Activated naive CD8-positive, alpha-beta T cell (primary cell): Measurements from ENCODE around the gene ECE1.

Source experiments
- H3K27ac Mint-ChIP-seq: one replicate; pipeline ENCODE4 v1.8.0; 2021; ENCODE audit warnings: mixed read lengths
- H3K27me3 Mint-ChIP-seq: one replicate; pipeline ENCODE4 v1.8.0; 2021; ENCODE audit warnings: mixed read lengths
- H3K36me3 Mint-ChIP-seq: one replicate; pipeline ENCODE4 v1.8.0; 2021; ENCODE audit warnings: mixed read lengths
- H3K4me1 Mint-ChIP-seq: one replicate; pipeline ENCODE4 v1.8.0; 2021; ENCODE audit warnings: low read depth, mixed read lengths
- H3K4me3 Mint-ChIP-seq: one replicate; pipeline ENCODE4 v1.8.0; 2021; ENCODE audit warnings: mild to moderate bottlenecking, mixed read lengths
- H3K9me3 Mint-ChIP-seq: one replicate; pipeline ENCODE4 v1.8.0; 2021; ENCODE audit warnings: low read depth, mixed read lengths

The ECE1 gene

DNA sequence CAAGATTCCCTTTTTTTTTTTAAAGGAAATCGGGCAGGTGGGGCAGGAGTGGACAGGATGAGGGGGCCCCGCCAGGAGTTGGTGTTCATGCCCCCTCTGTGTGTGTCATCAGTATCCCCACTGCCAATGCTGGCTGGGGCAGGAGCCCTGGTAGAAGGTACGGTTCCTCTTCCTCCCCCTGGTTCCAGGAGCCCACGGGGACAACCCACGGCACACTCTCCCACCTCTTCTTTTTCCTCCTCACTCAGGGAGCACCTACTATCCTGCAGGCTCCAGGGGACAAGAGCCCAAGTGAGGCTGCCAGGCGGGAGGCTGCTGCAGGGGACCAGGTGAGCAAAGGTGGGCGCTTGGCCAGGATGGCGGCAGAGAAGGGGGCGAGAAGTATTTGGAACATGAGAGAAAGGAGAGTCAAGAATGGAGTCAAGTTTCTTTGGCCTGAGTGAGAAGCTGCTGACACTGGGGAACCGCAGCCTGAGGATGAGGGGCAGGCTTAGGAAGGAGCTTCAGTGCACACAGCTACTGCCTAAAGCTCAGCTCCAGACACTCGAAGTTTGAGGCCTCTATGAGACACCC is 26.5 kb downstream of the ECE1 start:
- H3K27ac Mint-ChIP-seq, result no peak overlapping the region
- no peaks in the 10 kb centered on the region for H3K27me3 Mint-ChIP-seq
- no peak overlapping the region for H3K4me3 Mint-ChIP-seq
- H3K9me3 Mint-ChIP-seq, result no peaks in the 10 kb centered on the region
- H3K36me3 Mint-ChIP-seq, result peaks cover 4% of the 10 kb centered on the region
- peaks cover 32% of the 10 kb centered on the region for H3K4me1 Mint-ChIP-seq

DNA sequence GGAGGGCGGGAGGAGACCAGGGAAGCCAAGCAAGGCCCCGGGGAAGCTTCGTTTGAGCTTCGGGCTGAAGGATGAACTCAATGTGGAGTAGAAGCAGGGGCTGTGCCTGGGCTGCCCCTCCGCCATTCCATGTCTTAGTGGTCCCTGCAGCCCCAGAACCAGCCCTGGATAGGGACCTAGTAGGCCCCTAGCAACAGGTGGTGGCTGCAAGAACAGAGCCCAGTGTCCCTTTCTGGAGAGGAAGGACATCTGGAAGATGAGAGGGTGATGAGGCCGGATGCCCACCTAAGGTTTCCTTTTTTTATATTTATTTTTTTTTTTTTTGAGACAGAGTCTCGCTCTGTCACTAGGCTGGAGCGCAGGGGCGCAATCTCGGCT is 27.2 kb downstream of the ECE1 start:
- peaks cover 4% of the 10 kb centered on the region for H3K36me3 Mint-ChIP-seq

DNA sequence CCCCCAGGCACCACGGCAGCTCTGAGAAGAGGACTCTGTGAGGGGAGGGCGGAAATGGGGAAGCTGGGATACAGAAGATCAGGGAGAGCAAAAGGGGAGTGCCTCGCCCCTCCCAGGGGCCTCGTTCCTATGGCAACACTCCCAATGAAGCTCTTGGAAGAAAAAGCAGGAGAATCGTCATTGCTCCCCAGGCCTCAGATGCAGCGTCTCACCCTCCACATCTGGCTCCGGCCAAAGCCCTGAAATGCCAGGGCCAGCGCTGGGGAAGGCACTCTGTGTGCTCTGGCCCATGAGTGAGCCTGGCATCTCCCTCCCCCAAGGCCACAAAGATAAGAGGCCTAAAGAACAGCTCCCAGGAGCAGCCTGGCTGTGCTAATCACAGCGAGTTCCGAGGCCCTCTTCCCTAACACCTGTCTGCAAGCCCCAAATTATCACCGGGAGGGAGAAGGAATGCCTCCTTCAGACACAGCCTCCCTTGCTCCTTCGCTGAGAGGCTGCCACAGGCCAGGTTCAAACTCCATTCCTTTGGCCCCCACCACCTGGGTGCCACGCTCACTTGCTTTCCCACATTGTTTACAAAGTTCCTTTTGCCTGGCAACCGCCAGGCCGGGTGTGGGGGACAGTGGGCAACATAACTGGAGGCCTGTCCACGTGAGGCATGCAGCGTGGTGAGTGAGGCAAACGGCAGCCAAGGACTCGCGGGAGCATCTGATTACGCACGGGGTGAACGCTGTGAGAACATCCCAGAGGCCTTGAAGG is 27.8 kb downstream of the ECE1 start:
- Mint-ChIP-seq H3K27ac (peak overlapping the region; percentile 81), H3K4me3 (no peak overlapping the region), H3K9me3 (no peaks in the 10 kb centered on the region), H3K27me3 (no peaks in the 10 kb centered on the region), H3K36me3 (peaks cover 4% of the 10 kb centered on the region), H3K4me1 (peaks cover 43% of the 10 kb centered on the region)

More for the DNA sequence above, 27.2 kb downstream of the ECE1 start:
- H3K4me3 Mint-ChIP-seq, result no peak overlapping the region
- H3K4me1 Mint-ChIP-seq, result peaks cover 39% of the 10 kb centered on the region
- no peaks in the 10 kb centered on the region for H3K9me3 Mint-ChIP-seq
- no peak overlapping the region for H3K27ac Mint-ChIP-seq
- no peaks in the 10 kb centered on the region for H3K27me3 Mint-ChIP-seq

DNA sequence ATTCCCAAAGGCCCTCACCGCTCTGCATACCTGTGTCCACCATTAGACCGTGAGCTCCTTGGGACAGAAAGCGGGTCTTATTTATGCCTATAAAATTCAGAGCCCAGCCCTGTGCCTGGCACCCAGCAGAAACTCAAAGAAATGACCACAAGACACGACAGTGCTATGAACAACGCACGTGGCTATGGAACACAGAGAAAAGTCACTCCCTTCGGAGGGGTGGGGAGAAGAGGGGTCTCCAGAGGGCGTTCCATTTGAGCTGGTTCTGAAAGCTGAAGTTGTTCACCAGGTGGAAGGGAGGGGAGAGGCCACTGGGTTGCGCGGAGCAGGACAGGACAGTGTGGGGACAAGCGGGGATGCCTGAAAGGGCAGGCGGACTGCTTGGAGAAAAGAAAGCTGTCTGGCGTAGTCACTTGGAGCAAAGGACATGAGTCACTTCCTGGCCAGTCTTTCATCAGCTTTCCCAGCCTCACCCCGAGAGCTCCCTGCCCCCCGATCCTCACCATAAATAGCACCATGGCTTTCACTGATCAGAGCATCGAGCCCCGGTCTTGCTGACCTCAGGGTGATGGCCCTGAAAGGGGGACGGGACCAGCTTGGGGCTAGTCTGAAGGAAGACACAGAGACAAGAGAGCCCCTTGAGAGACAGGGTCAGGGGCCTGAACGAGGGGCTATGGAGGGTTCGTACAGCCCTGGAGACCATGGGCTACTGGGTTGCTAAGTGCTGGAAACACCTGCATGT is 28.5 kb downstream of the ECE1 start:
- Mint-ChIP-seq H3K27ac (peak overlapping the region; percentile 81), H3K4me3 (peak overlapping the region; percentile 6), H3K9me3 (no peaks in the 10 kb centered on the region), H3K27me3 (no peaks in the 10 kb centered on the region), H3K4me1 (peaks cover 46% of the 10 kb centered on the region), H3K36me3 (peaks cover 4% of the 10 kb centered on the region)

DNA sequence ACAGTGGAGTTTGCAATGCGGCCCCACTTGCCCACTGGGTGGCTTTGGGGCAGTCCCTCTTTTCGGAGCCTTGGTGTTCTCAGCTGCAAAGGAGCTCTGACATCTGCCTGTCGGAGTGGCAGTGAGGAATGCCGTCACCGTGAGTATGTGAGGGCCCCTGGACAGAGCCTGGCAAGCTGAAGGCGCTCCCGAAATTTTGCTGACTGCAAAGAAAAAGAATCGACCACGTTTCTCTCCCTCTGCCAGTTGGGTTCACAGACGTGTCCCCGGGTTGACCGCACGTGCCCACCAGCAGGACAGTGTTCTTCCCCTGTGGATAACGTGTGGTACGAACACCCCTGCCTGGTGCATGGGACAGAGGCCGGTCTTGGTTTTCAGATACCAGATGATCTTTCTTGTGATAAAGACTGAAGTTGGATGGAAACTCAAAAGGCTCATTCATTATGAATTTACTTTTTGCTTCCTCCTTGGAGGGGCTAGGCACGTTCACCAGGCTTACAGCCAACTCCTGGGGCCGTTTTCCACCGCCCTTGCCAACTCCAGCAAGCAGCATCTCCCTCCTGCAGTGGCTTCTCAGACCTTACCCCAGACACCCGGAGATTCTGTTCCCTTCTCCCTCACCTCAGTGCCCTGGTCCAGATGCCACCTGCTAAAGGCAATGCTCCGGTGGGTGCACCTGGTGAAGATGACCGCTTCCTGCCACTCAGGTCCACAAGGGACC is 29.7 kb downstream of the ECE1 start:
- Mint-ChIP-seq H3K4me1 (peaks cover 47% of the 10 kb centered on the region), H3K27me3 (no peaks in the 10 kb centered on the region), H3K36me3 (peaks cover 6% of the 10 kb centered on the region), H3K9me3 (no peaks in the 10 kb centered on the region), H3K4me3 (no peak overlapping the region), H3K27ac (peak overlapping the region; percentile 81)

DNA sequence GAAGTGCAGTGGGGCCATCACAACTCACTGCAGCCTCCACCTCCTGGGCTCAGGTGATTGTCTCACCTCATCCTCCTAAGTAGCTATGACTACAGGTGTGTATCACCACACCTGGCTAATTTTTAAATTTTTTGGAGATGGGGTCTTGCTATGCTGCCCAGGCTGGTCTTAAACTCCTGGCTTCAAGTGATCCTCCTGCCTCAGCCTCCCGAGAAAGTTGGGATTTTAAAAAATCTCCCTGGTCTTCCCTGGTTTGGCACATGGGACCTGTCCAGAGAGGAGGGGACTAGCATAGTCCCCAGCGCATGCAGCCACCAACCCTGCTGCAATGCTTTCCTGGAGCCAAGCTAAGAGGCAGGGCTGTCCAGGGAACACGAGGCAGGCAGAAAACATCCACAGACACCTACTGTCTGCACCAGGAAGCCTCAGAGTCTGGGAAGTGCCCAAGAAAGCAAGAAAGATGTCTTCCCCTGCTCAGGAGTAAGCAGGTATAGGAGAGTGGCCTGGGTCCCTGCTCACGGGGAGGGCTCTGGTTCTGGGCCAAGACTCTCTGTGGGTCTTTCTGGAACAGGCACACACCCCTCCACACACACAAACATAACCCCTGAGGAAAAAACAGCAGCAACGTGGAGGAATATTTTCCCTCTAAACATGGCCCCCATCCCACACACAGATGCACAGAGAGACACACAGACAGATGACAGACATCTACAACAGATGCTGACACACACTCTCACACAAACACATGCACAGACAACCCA is 30.8 kb downstream of the ECE1 start:
- Mint-ChIP-seq H3K27ac (peak overlapping the region; percentile 30), H3K4me1 (peaks cover 50% of the 10 kb centered on the region), H3K36me3 (peaks cover 9% of the 10 kb centered on the region), H3K4me3 (no peak overlapping the region), H3K9me3 (no peaks in the 10 kb centered on the region), H3K27me3 (no peaks in the 10 kb centered on the region)

DNA sequence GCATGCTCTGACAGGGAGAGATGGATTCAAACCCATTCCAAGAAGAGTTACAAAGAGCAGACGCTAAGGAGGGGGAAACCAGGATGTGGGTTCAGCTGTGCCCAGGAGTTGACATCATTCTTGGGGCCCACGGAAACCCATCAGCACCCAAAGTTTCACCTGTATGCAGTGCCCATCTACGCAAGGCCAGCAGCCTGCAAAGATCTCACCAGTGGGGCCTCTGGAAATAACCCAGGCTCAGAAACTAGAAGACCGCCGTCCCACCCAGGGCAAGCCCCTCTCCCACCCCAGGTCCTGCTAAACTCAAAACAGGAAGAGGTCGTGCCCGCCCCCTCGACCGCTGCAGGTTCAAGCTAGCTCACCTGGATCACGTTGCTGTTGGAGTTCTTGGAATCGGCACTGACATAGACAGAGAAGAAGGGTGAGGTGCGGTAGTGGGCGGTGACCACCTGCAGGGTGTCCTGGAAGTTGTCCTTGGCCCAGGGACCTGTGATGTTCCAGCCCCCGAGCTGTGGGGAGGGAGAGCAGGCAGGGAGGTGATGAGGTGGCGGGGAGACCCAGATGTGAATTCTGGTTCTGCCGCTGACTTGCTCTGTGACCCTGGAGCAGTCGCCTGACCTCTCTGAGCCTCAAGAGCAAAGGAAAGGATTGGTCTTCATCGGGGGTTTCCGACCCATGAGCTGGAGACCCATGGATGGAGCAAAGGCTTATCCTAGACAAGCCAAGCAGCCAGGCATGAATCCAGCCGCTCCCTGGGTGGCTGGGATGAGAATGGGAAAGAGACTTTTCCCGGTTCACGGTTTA is 31.7 kb downstream of the ECE1 start:
- Mint-ChIP-seq H3K9me3 (no peaks in the 10 kb centered on the region), H3K27ac (peak overlapping the region; percentile 55), H3K36me3 (peaks cover 9% of the 10 kb centered on the region), H3K27me3 (no peaks in the 10 kb centered on the region), H3K4me3 (peak overlapping the region; percentile 52), H3K4me1 (peaks cover 50% of the 10 kb centered on the region)

DNA sequence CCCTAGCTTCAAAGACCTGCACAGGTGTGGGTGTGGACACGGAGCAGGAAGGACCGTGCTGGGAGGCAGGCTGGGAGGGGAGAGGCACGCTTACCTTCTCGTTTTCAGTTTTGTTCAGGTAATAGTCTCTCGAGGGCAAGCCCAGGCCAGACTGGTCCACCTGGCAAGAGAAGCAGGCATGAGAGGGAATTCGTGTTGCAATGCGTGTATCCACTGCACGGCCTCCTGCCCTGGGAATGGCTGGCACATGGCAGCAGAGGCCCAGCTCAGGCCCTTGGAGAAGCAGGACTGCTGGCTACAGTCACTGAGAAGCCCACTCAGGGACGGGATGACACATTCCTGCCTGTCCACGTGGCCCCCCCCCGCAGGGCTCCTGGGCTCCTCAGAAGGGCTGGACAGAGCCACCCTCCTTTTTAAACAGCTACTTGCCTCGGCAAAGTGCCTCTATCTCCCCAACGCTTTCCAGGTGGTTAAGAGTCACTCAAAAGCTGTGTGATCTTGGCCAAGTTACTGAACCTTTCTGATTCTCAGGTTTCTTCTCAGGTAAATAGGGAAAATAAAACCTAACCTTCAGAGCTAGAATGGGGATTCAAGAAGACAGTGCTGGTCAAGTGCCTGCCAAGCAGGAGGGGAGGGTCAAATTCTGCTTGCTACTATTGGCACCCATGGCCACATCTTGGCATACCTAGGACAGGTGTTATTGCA is 32.7 kb downstream of the ECE1 start:
- H3K4me1 Mint-ChIP-seq, result peaks cover 52% of the 10 kb centered on the region
- no peaks in the 10 kb centered on the region for H3K9me3 Mint-ChIP-seq
- no peaks in the 10 kb centered on the region for H3K27me3 Mint-ChIP-seq
- H3K4me3 Mint-ChIP-seq, result no peak overlapping the region
- peak overlapping the region; percentile 55 for H3K27ac Mint-ChIP-seq
- peaks cover 9% of the 10 kb centered on the region for H3K36me3 Mint-ChIP-seq

DNA sequence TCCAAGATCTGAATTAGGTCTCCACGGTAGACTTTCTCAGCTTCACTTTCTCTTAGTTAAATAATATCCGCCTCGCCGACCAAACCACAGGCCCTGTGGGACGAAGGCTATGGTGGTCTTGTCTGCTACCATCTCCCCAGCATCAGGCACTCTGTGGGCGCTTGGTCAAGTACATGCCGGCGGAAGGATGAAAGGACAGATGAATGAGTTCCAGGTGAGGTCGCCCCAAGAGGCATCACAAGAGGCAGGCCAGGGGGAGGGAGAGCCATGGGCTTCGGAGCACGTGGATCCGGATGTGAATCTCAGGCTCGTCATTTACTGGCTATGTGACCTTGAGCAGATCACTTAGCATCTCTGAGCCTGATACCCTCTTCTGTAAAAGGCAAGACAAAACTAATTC is 33.5 kb downstream of the ECE1 start:
- Mint-ChIP-seq H3K36me3 (peaks cover 11% of the 10 kb centered on the region), H3K9me3 (no peaks in the 10 kb centered on the region), H3K27me3 (no peaks in the 10 kb centered on the region), H3K4me1 (peaks cover 55% of the 10 kb centered on the region), H3K4me3 (no peak overlapping the region), H3K27ac (peak overlapping the region; percentile 61)

DNA sequence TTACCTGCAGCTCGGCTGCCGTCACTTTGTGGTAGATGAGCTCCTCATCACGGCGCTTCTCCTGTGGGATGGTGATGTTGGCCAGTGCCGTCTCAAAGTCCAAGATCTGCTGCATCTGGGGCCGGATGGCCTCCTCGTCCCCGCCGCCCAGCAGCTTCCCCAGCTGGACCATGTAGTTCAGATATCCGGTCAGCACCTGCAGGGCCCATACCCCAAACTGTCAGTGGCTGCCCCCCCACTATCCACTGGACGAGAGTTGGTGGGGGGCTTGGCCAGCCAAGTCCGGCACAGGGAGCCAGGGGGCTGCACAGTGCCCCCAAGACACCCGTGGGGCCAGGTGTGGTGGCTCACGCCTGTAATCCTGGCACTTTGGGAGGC is 34.3 kb downstream of the ECE1 start:
- Mint-ChIP-seq H3K9me3 (no peaks in the 10 kb centered on the region), H3K4me3 (no peak overlapping the region), H3K4me1 (peaks cover 48% of the 10 kb centered on the region), H3K27ac (no peak overlapping the region), H3K36me3 (peaks cover 9% of the 10 kb centered on the region), H3K27me3 (no peaks in the 10 kb centered on the region)

DNA sequence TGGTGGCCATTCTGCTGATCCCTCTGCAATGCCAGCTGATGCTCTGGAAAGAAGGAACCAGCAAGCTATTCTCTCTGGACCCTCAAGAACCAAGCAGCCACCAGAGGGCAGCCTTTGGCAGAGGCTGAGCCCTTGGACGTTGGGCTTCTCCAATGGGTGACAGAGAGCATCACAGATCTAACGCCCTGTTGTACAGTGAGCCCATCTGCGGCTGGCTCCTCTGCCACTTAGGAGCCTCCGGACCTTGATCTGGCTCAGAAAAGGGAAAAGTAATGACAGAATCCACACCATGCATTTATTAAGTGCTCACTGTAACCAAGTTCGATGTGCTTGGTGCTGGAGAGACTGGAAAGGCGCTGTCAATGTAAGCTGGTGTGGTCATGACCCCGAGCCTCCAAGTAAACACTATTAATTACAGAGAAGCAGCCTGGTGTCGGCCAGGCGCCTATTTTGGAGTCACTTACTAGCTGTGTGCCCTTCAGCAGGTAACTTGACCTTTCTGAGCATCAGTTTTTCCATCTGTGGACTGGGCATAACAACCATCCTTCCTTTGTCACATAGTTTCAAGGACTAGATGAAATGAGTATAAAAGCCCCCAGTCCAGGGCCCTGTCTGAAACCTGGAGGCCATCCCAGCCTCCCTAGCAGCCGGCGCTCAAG is 34.9 kb downstream of the ECE1 start:
- Mint-ChIP-seq H3K4me3 (no peak overlapping the region), H3K36me3 (peaks cover 9% of the 10 kb centered on the region), H3K27ac (peak overlapping the region; percentile 78), H3K9me3 (no peaks in the 10 kb centered on the region), H3K4me1 (peaks cover 44% of the 10 kb centered on the region), H3K27me3 (no peaks in the 10 kb centered on the region)

DNA sequence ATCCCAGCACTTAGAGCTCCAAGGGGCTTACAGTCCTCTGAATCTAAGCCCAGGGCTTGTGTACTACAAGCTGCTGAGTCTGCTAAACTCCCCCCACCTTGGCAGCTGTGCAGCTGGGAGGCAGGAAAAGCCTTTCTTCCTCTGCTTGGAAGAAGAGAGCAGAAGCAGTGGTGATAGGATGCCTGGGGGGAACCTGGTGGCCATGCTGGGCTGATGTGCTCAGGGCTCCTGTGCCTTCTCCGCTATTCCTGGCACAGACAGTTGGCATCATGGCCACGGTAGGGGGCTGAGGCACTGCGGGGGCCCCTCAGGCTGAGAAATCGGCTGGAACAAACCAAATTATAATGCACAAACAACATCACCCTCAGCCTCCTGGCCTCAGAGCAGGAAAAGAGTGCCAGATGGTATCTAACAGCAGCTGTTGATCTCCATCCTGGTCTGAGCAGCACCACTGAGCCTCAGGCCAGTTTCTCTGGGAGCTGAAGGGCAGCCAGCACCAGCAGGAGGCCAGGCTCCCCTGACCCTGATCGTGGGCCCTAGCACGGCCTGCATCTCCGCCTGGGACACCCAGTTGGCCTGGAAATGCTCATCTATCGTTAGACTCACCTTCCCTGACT is 35.8 kb downstream of the ECE1 start:
- Mint-ChIP-seq H3K27me3 (no peaks in the 10 kb centered on the region), H3K27ac (no peak overlapping the region), H3K4me1 (peaks cover 35% of the 10 kb centered on the region), H3K4me3 (no peak overlapping the region), H3K36me3 (peaks cover 9% of the 10 kb centered on the region), H3K9me3 (no peaks in the 10 kb centered on the region)
